Measurements from ENCODE around the gene CUL5. TPM values are rescaled to one million over a fixed set of nuclear protein-coding genes. Genes with fewer than 3 reads are reported as not detected.
A peak's percentile ranks its signal among the peaks of the same experiment; 100 is the strongest.

The CUL5 gene
- 29.7 TPM for total RNA-seq
- long read RNA-seq, full-length matches to known transcripts = 3 of 43 reads
- long read RNA-seq, partial matches to known transcripts = 18 of 43 reads
- long read RNA-seq, other reads (novel, unspliced or antisense) = 22 of 43 reads

GRCh38 chr11:108008656-108009496 lies at the start of gene CUL5:
Gene CUL5 (plus strand): TSS chr11:108008898. CDS start chr11:108009349, 451 bp downstream.
- TF ChIP-seq, protein P1, sequence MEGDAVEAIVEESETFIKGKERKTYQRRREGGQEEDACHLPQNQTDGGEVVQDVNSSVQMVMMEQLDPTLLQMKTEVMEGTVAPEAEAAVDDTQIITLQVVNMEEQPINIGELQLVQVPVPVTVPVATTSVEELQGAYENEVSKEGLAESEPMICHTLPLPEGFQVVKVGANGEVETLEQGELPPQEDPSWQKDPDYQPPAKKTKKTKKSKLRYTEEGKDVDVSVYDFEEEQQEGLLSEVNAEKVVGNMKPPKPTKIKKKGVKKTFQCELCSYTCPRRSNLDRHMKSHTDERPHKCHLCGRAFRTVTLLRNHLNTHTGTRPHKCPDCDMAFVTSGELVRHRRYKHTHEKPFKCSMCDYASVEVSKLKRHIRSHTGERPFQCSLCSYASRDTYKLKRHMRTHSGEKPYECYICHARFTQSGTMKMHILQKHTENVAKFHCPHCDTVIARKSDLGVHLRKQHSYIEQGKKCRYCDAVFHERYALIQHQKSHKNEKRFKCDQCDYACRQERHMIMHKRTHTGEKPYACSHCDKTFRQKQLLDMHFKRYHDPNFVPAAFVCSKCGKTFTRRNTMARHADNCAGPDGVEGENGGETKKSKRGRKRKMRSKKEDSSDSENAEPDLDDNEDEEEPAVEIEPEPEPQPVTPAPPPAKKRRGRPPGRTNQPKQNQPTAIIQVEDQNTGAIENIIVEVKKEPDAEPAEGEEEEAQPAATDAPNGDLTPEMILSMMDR (IDR thresholded peaks at IDR 0.05) = peak; percentile 90
- Histone ChIP-seq H3K27ac (peak within 1 kb of the TSS; percentile 99), H3K27me3 (ENCODE audit: low read depth) (no peaks in the 10 kb centered on the region), H3K36me3 (no peaks in the 10 kb centered on the region), H3K4me3 (peak within 1 kb of the TSS; percentile 97), H3K4me1 (peaks cover 41% of the 10 kb centered on the region), H3K9me3 (no peaks in the 10 kb centered on the region)
- peak; percentile 98 for ATAC-seq
- intact Hi-C loops (cut with DNase I) = no loop called here
- peak; percentile 93 for DNase-seq

- Histone ChIP-seq H3K9me3 (no peaks in the 10 kb centered on the region), H3K4me1 (no peaks in the 10 kb centered on the region), H3K36me3 (no peaks in the 10 kb centered on the region), H3K4me3 (no peak overlapping the region), H3K27ac (no peak overlapping the region), H3K27me3 (ENCODE audit: low read depth) (no peaks in the 10 kb centered on the region)
- ATAC-seq = no peak
- TF ChIP-seq, protein P1 (IDR thresholded peaks at IDR 0.05) = no peak
- intact Hi-C loops (cut with DNase I) = no loop called here
- DNase-seq = no peak
Measured at GRCh38 chr11:107961480-107961879, 47.2 kb upstream of the CUL5 start.

GRCh38 chr11:107962181-107962580 lies 46.5 kb upstream of the CUL5 start:
- no peak overlapping the region for H3K4me3 ChIP-seq
- no peak for DNase-seq
- no peaks in the 10 kb centered on the region for H3K27me3 ChIP-seq (ENCODE audit: low read depth)
- no peaks in the 10 kb centered on the region for H3K9me3 ChIP-seq
- intact Hi-C loops (cut with DNase I) = no loop called here
- TF ChIP-seq, protein P1 (IDR thresholded peaks at IDR 0.05) = no peak
- no peak for ATAC-seq
- no peaks in the 10 kb centered on the region for H3K36me3 ChIP-seq
- no peaks in the 10 kb centered on the region for H3K4me1 ChIP-seq
- no peak overlapping the region for H3K27ac ChIP-seq

GRCh38 chr11:107963091-107963490 lies 45.6 kb upstream of the CUL5 start:
- Histone ChIP-seq H3K36me3 (no peaks in the 10 kb centered on the region), H3K27ac (no peak overlapping the region), H3K4me3 (no peak overlapping the region), H3K4me1 (no peaks in the 10 kb centered on the region), H3K27me3 (ENCODE audit: low read depth) (no peaks in the 10 kb centered on the region), H3K9me3 (no peaks in the 10 kb centered on the region)
- TF ChIP-seq, protein P1 (IDR thresholded peaks at IDR 0.05) = no peak
- intact Hi-C loops (cut with DNase I) = no loop called here
- ATAC-seq (no peak), DNase-seq (no peak)

DNA sequence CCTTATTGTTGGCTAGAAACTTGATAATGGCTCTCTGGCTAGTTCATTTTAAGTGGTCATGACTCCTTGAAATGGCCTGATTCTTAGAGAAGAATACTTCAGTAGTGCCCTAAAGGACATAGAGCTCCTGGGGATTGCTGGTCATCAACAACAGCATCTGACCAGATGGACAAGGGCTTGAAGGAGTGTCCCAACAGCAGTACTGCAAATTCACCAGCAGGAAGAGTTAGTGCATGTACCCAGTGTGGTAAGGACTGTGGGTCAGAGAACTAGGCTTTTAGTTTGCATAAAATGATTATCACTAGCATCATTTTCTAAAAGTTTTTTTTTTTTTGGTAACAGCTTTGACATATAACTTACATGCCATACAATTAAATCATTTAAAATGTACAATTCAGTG lies 39.5 kb upstream of the CUL5 start:
- no peak overlapping the region for H3K4me3 ChIP-seq
- no peak overlapping the region for H3K27ac ChIP-seq
- no peaks in the 10 kb centered on the region for H3K36me3 ChIP-seq
- no peaks in the 10 kb centered on the region for H3K4me1 ChIP-seq
- TF ChIP-seq, protein P1 (IDR thresholded peaks at IDR 0.05) = no peak
- no peaks in the 10 kb centered on the region for H3K9me3 ChIP-seq
- ATAC-seq (no peak), DNase-seq (no peak)
- no peaks in the 10 kb centered on the region for H3K27me3 ChIP-seq (ENCODE audit: low read depth)
- intact Hi-C loops (cut with DNase I) = no loop called here

Measured in lower lobe of right lung (tissue), 2 donors.